ENCODE results near the gene CD27. TPM values are rescaled to one million over a fixed set of nuclear protein-coding genes. Genes with fewer than 3 reads are reported as not detected.

CD27 gene
- total and polyA plus RNA-seq, 9 of the 15 experiments (the other 6 are each of a cell fraction or from before 2014, with no cell fraction given), result 0.24 TPM; not detected in 8

GRCh38 chr12:6424866-6425265 lies 19.9 kb upstream of the CD27 start (continued):
- peak; percentile 44 for TF ChIP-seq TEAD4 (IDR thresholded peaks at IDR 0.05; ENCODE audit: low read length)
- TF ChIP-seq TEAD4 (CRISPR knock-in tag; IDR thresholded peaks at IDR 0.05; ENCODE audit: borderline replicate concordance), result no peak
- 0 out of 2 replicates have a peak, but pooled peaks have one; percentile 32 for TF ChIP-seq NCOR1 (IDR thresholded peaks at IDR 0.05)

- no peaks in the 10 kb centered on the region for H3K9me3 ChIP-seq (replicated peaks; ENCODE audit: control insufficient read depth, insufficient read depth, low read depth, low read length)
- no peak overlapping the region for H3K27ac ChIP-seq (ENCODE audit: extremely low read depth, low read depth, low read length)
- H4K20me1 ChIP-seq (replicated peaks; ENCODE audit: control insufficient read depth, insufficient read depth, low read length), result no peaks in the 10 kb centered on the region
- peak; percentile 79 for TF ChIP-seq NFIC (IDR thresholded peaks at IDR 0.05)
- TF ChIP-seq LARP7 (IDR thresholded peaks at IDR 0.05), result no peak
- TF ChIP-seq ZBTB17 (CRISPR knock-in tag; IDR thresholded peaks at IDR 0.05), result no peak
- peak in 1 of 2 experiments; percentile 72; a peak in 2 of 4 replicates for TF ChIP-seq RCOR1 (IDR thresholded peaks at IDR 0.05; ENCODE audit: borderline replicate concordance in 1 of 2, low read depth in 2 of 2, low read length in 2 of 2)
- peak; percentile 54; the same call in 1 of the 2 replicates for TF ChIP-seq TFAP4 (CRISPR knock-in tag; IDR thresholded peaks at IDR 0.05; ENCODE audit: borderline replicate concordance)
- peak in 1 of 3 experiments; percentile 13 for TF ChIP-seq YY1 (IDR thresholded peaks at IDR 0.05; ENCODE audit: borderline replicate concordance in 1 of 3, control insufficient read depth in 1 of 3, extremely low read depth in 1 of 3, insufficient read depth in 3 of 3, insufficient read length in 1 of 3, insufficient replicate concordance in 2 of 3, low read depth in 1 of 3, low read length in 2 of 3)
- no peak for TF ChIP-seq NR0B1 (IDR thresholded peaks at IDR 0.05; ENCODE audit: partially characterized antibody)
- peak in 1 of 2 experiments; percentile 60; a peak in 1 of 4 replicates for TF ChIP-seq HDAC1 (IDR thresholded peaks at IDR 0.05)
- TF ChIP-seq STAT5B (CRISPR knock-in tag; IDR thresholded peaks at IDR 0.05), result no peak
- peak; percentile 81 to 90 for TF ChIP-seq KDM1A (IDR thresholded peaks at IDR 0.05)
- POLR2A ChIA-PET, result interaction anchor here (0.6 kb wide), 1 partner anchor 107 kb away, joined by 4 read pairs; no protein-coding TSS in a partner anchor
- DNase-seq (ENCODE audit: extremely low read depth in 1 of 4, low spot score in 3 of 4) (peak in 1 of 4 experiments; percentile 13), ATAC-seq (no peak), FAIRE-seq (no peak)
- H3K4me2 ChIP-seq (ENCODE audit: insufficient read depth, low read length), result no peak overlapping the region
- H3K79me2 ChIP-seq (ENCODE audit: control insufficient read depth, insufficient read depth, low read length), result no peaks in the 10 kb centered on the region
- no peaks in the 10 kb centered on the region for H3K9me1 ChIP-seq (ENCODE audit: control insufficient read depth, insufficient read depth, low read length)
- WGBS (ENCODE audit: insufficient coverage, low coverage, missing lambda C conversion rate), result 31% methylated on average over 21 of the region's 23 CpGs
- peaks cover 12 to 13% of the 10 kb centered on the region in 2 experiments; a peak in 4 of 5 replicates for H3K4me1 ChIP-seq (replicated peaks in 1 of 2; ENCODE audit: control insufficient read depth in 2 of 2, insufficient read depth in 2 of 2, low read length in 2 of 2)
- CTCF ChIA-PET (ENCODE audit: low intra/inter-chr PET ratio), result no interaction called here
- H2AFZ ChIP-seq (ENCODE audit: low read depth, low read length), result no peak overlapping the region
- no TSS peak for BruUV-seq (replicated peaks)
- H3K9ac ChIP-seq (ENCODE audit: insufficient read depth in 1 of 2, low read depth in 2 of 2, low read length in 2 of 2), result no peak overlapping the region; a peak in 1 of 4 replicates
- in situ Hi-C loops (cut with MboI) (no loop called here), intact Hi-C loops (cut with micrococcal nuclease) (no loop called here)
- H3K4me3 ChIP-seq, result no peak overlapping the region
- H3K27me3 ChIP-seq (ENCODE audit: control insufficient read depth in 2 of 2, insufficient read depth in 2 of 2, low read length in 2 of 2), result no peaks in the 10 kb centered on the region
- H3K36me3 ChIP-seq (ENCODE audit: control insufficient read depth, insufficient read depth, low read length), result no peaks in the 10 kb centered on the region
Observed at GRCh38 chr12:6425590-6426531, 18.9 kb upstream of the CD27 start.

All from K562 (cell line).